ENCODE data around the gene VASH2.

Gene VASH2

DNA sequence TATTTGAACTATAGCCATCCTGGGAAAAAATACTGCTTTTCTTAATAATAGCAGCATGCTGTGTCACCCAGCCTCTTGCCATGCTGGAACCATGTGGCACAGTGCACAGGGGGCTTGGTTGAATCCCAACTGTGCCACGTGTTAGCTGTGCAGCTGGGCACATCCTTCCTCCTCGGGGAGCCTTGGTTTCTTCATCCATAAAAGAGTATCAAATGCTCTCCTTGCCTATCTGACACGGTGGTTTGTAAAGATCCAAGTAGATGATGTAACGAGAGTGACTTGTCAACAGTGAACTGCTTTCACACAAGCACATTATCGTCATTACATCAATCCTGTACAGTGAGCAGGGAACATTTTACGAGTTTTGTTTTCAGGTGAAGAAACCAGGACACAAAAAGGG is 24.4 kb downstream of the VASH2 start:
- Histone ChIP-seq H3K4me1 (ENCODE audit: control insufficient read depth in 2 of 2, insufficient read depth in 1 of 2, low read depth in 1 of 2, low read length in 2 of 2) (peaks cover 0 to 4% of the 10 kb centered on the region in 2 donors), H3K4ac (ENCODE audit: low read length) (no peak overlapping the region)

DNA sequence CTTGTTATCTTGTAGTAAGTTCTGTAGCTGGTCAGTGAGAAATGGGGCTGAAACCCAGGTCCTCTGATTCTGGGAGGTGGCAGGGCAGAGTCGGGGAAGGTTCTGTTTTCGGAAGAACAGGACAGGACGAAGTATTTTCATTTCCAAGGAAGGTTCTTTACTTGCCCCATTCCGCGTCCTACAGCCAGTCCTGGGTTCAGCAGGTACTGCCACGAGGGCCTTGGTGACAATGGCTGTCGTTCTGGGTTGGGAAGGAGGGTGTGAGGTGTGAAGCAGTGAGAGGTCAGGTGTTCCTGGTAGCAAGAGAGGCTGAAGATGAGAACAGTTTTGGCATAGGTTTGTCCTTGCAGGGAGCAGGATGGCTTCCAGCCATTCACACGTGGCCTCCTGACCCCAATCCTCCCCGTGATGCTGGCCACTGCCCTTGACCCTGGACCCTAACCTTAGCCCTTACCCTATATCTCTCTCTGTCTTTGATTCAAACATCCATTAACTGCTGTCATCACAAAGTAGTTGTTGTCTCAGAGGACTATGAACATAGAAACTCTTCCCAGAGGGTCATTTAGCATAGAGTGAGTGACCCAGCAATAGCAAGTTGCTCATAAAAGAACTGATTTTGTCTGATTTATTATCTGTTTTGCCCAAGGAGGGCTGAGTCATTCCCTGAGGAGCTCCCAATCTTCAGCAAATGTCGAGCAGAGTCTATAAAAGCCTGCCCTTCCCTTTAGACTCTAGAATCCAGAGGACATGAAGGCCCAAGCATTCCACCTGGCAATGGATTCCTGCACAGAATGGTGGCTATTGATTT is 25.0 kb downstream of the VASH2 start:
- no peak overlapping the region for H3K14ac ChIP-seq (ENCODE audit: low read length)
- no peak overlapping the region for H4K91ac ChIP-seq (ENCODE audit: low read depth, low read length, poor library complexity)
- no peak overlapping the region for H2BK15ac ChIP-seq (ENCODE audit: low read length)
- H3K79me1 ChIP-seq (ENCODE audit: low read depth, low read length), result no peaks in the 10 kb centered on the region
- H3K9me3 ChIP-seq (replicated peaks in 1 of 2; ENCODE audit: control insufficient read depth in 2 of 2, insufficient read depth in 1 of 2, low read depth in 1 of 2, low read length in 2 of 2), result no peaks in the 10 kb centered on the region
- H2BK12ac ChIP-seq (ENCODE audit: low read length), result no peak overlapping the region
- no peak overlapping the region for H3K4ac ChIP-seq (ENCODE audit: low read length)
- no peak overlapping the region for H2AFZ ChIP-seq (ENCODE audit: low read length)
- WGBS, 2 donors (ENCODE audit: extremely low coverage in 2 of 2, insufficient read length in 2 of 2, insufficient replicate concordance in 1 of 2), result no CpG with 5 or more reads among the region's 10 CpGs
- no peak for DNase-seq (ENCODE audit: low spot score)
- H2AK5ac ChIP-seq (ENCODE audit: low read depth, low read length), result no peak overlapping the region
- no peaks in the 10 kb centered on the region for H3K27me3 ChIP-seq (ENCODE audit: control insufficient read depth in 3 of 3, insufficient read depth in 3 of 3, low read depth in 1 of 3, low read length in 3 of 3)
- no peak overlapping the region for H3K4me2 ChIP-seq (ENCODE audit: insufficient read depth, low read length, poor library complexity, severe bottlenecking)
- H2BK5ac ChIP-seq (ENCODE audit: low read length), result no peak overlapping the region
- peaks cover 3 to 24% of the 10 kb centered on the region in 2 donors for H3K36me3 ChIP-seq (replicated peaks in 1 of 2; ENCODE audit: control insufficient read depth in 2 of 2, insufficient read depth in 2 of 2, low read length in 2 of 2)
- H3K4me3 ChIP-seq (ENCODE audit: low read length in 2 of 2), result no peak overlapping the region
- H4K8ac ChIP-seq (ENCODE audit: low read depth, low read length), result no peak overlapping the region
- no peak overlapping the region for H3K18ac ChIP-seq (ENCODE audit: low read length)
- no peak overlapping the region for H2BK120ac ChIP-seq (ENCODE audit: low read depth, low read length)
- peaks cover 4 to 10% of the 10 kb centered on the region in 2 donors for H3K4me1 ChIP-seq (ENCODE audit: control insufficient read depth in 2 of 2, insufficient read depth in 1 of 2, low read depth in 1 of 2, low read length in 2 of 2)
- no peak overlapping the region for H3K27ac ChIP-seq (replicated peaks; ENCODE audit: low read length)
- no peak overlapping the region for H3K9ac ChIP-seq (ENCODE audit: low read depth, low read length, poor library complexity)
- no peak overlapping the region for H3K23ac ChIP-seq (ENCODE audit: low read depth, low read length, poor library complexity)

More for the DNA sequence above, 24.4 kb downstream of the VASH2 start:
- Histone ChIP-seq H3K9me3 (replicated peaks in 1 of 2; ENCODE audit: control insufficient read depth in 2 of 2, insufficient read depth in 1 of 2, low read depth in 1 of 2, low read length in 2 of 2) (no peaks in the 10 kb centered on the region), H2BK120ac (ENCODE audit: low read depth, low read length) (no peak overlapping the region), H2BK5ac (ENCODE audit: low read length) (no peak overlapping the region), H3K79me1 (ENCODE audit: low read depth, low read length) (no peaks in the 10 kb centered on the region), H2AK5ac (ENCODE audit: low read depth, low read length) (no peak overlapping the region), H3K27ac (replicated peaks; ENCODE audit: low read length) (no peak overlapping the region), H3K4me3 (ENCODE audit: low read length in 2 of 2) (no peak overlapping the region), H4K91ac (ENCODE audit: low read depth, low read length, poor library complexity) (no peak overlapping the region), H2AFZ (ENCODE audit: low read length) (no peak overlapping the region), H3K18ac (ENCODE audit: low read length) (no peak overlapping the region), H3K4me2 (ENCODE audit: insufficient read depth, low read length, poor library complexity, severe bottlenecking) (no peak overlapping the region), H2BK12ac (ENCODE audit: low read length) (no peak overlapping the region), H3K14ac (ENCODE audit: low read length) (no peak overlapping the region), H3K27me3 (ENCODE audit: control insufficient read depth in 3 of 3, insufficient read depth in 3 of 3, low read depth in 1 of 3, low read length in 3 of 3) (no peaks in the 10 kb centered on the region), H3K36me3 (replicated peaks in 1 of 2; ENCODE audit: control insufficient read depth in 2 of 2, insufficient read depth in 2 of 2, low read length in 2 of 2) (peaks cover 3 to 24% of the 10 kb centered on the region in 2 donors), H2BK15ac (ENCODE audit: low read length) (no peak overlapping the region), H3K23ac (ENCODE audit: low read depth, low read length, poor library complexity) (no peak overlapping the region), H4K8ac (ENCODE audit: low read depth, low read length) (no peak overlapping the region), H3K9ac (ENCODE audit: low read depth, low read length, poor library complexity) (no peak overlapping the region)
- DNase-seq (ENCODE audit: low spot score), result no peak
- WGBS, 2 donors (ENCODE audit: extremely low coverage in 2 of 2, insufficient read length in 2 of 2, insufficient replicate concordance in 1 of 2), result no CpG with 5 or more reads among the region's 6 CpGs

DNA sequence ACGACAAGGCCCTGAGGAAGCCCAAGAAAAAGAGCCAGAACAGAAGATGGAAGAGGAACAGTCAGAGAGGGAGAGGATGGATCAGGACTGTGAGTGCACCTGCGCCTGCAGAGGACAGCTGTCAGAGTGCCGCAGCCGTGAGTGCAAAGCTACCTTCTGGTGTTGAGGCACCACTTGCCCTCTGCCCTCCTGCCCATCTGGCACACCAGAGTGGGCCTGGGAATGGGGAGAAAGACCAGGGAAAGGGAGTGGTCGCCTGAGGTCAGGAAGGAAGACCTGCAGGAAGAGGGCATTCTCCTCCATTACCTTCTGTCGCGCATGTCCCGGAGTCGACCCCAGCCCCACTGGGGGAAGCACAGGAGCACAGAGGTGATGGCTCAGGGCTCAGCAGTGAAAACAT is 26.2 kb downstream of the VASH2 start:
- Histone ChIP-seq H3K79me1 (ENCODE audit: low read depth, low read length) (no peaks in the 10 kb centered on the region), H3K4me1 (ENCODE audit: control insufficient read depth in 2 of 2, insufficient read depth in 1 of 2, low read depth in 1 of 2, low read length in 2 of 2) (peaks cover 9 to 17% of the 10 kb centered on the region in 2 donors), H4K91ac (ENCODE audit: low read depth, low read length, poor library complexity) (no peak overlapping the region), H3K14ac (ENCODE audit: low read length) (no peak overlapping the region), H3K4me2 (ENCODE audit: insufficient read depth, low read length, poor library complexity, severe bottlenecking) (no peak overlapping the region), H2BK120ac (ENCODE audit: low read depth, low read length) (no peak overlapping the region), H2BK12ac (ENCODE audit: low read length) (no peak overlapping the region), H3K4ac (ENCODE audit: low read length) (no peak overlapping the region), H3K9ac (ENCODE audit: low read depth, low read length, poor library complexity) (no peak overlapping the region), H2AK5ac (ENCODE audit: low read depth, low read length) (no peak overlapping the region), H3K23ac (ENCODE audit: low read depth, low read length, poor library complexity) (no peak overlapping the region), H2AFZ (ENCODE audit: low read length) (no peak overlapping the region), H2BK5ac (ENCODE audit: low read length) (no peak overlapping the region), H3K9me3 (replicated peaks in 1 of 2; ENCODE audit: control insufficient read depth in 2 of 2, insufficient read depth in 1 of 2, low read depth in 1 of 2, low read length in 2 of 2) (no peaks in the 10 kb centered on the region), H4K8ac (ENCODE audit: low read depth, low read length) (no peak overlapping the region), H3K4me3 (ENCODE audit: low read length in 2 of 2) (no peak overlapping the region), H3K18ac (ENCODE audit: low read length) (no peak overlapping the region), H3K36me3 (replicated peaks in 1 of 2; ENCODE audit: control insufficient read depth in 2 of 2, insufficient read depth in 2 of 2, low read length in 2 of 2) (peaks cover 3 to 24% of the 10 kb centered on the region in 2 donors), H3K27me3 (ENCODE audit: control insufficient read depth in 3 of 3, insufficient read depth in 3 of 3, low read depth in 1 of 3, low read length in 3 of 3) (no peaks in the 10 kb centered on the region), H3K27ac (replicated peaks; ENCODE audit: low read length) (no peak overlapping the region), H2BK15ac (ENCODE audit: low read length) (no peak overlapping the region)
- WGBS, 2 donors (ENCODE audit: extremely low coverage in 2 of 2, insufficient read length in 2 of 2, insufficient replicate concordance in 1 of 2), result no CpG with 5 or more reads among the region's 9 CpGs
- DNase-seq (ENCODE audit: low spot score), result no peak

DNA sequence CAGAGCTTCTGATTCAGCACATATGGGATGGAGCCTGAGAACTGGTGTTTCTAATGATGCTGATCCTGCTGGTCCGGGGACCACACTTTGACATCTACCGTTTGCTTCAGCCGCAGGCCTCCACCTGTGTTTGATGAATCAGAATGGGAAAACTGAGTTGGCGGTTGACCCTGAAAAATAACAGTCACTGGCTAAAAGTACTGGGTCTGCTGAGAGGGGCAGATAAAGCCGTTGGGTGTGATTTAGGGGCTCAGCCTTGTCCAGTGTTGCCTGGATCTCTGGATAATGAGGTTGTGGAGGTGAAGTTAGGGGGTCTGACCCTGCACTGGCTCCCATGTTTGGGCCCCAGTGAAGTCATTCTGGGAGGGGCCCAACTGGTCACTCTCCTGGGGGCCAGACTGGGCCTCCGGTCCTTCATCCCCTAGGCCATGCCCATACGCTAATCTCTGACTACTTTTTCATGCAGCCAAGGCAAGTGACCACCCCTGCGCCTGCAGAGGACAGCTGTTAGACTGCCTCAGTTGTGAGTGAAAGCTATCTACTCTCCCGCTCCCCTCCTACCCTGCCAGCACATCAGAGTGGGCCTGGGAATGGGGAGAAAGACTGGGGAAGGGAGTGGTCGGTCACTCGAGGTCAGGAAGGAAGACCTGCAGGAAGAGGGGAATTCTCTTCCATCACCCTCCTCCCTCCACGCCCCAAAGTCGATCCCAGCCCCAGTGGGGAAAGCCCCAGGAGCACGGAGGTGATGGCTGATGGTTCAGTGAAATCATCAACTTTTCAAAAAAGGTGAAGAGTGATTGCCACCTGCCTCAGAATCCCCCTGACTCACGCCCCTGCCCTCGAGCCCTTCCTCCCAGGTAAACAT is 27.7 kb downstream of the VASH2 start:
- Histone ChIP-seq H2BK15ac (ENCODE audit: low read length) (no peak overlapping the region), H3K9me3 (replicated peaks in 1 of 2; ENCODE audit: control insufficient read depth in 2 of 2, insufficient read depth in 1 of 2, low read depth in 1 of 2, low read length in 2 of 2) (no peaks in the 10 kb centered on the region), H4K91ac (ENCODE audit: low read depth, low read length, poor library complexity) (no peak overlapping the region), H2BK120ac (ENCODE audit: low read depth, low read length) (no peak overlapping the region), H3K18ac (ENCODE audit: low read length) (no peak overlapping the region), H2BK12ac (ENCODE audit: low read length) (no peak overlapping the region), H3K4me1 (ENCODE audit: control insufficient read depth in 2 of 2, insufficient read depth in 1 of 2, low read depth in 1 of 2, low read length in 2 of 2) (peaks cover 9 to 17% of the 10 kb centered on the region in 2 donors), H3K4me3 (ENCODE audit: low read length in 2 of 2) (no peak overlapping the region), H3K79me1 (ENCODE audit: low read depth, low read length) (no peaks in the 10 kb centered on the region), H3K9ac (ENCODE audit: low read depth, low read length, poor library complexity) (no peak overlapping the region), H3K4ac (ENCODE audit: low read length) (no peak overlapping the region), H2AFZ (ENCODE audit: low read length) (no peak overlapping the region), H3K27me3 (ENCODE audit: control insufficient read depth in 3 of 3, insufficient read depth in 3 of 3, low read depth in 1 of 3, low read length in 3 of 3) (no peaks in the 10 kb centered on the region), H2BK5ac (ENCODE audit: low read length) (no peak overlapping the region), H3K14ac (ENCODE audit: low read length) (no peak overlapping the region), H3K36me3 (replicated peaks in 1 of 2; ENCODE audit: control insufficient read depth in 2 of 2, insufficient read depth in 2 of 2, low read length in 2 of 2) (peaks cover 3 to 24% of the 10 kb centered on the region in 2 donors), H2AK5ac (ENCODE audit: low read depth, low read length) (no peak overlapping the region), H3K23ac (ENCODE audit: low read depth, low read length, poor library complexity) (no peak overlapping the region), H3K27ac (replicated peaks; ENCODE audit: low read length) (no peak overlapping the region), H4K8ac (ENCODE audit: low read depth, low read length) (no peak overlapping the region), H3K4me2 (ENCODE audit: insufficient read depth, low read length, poor library complexity, severe bottlenecking) (no peak overlapping the region)
- WGBS, 2 donors (ENCODE audit: extremely low coverage in 2 of 2, insufficient read length in 2 of 2, insufficient replicate concordance in 1 of 2), result no CpG with 5 or more reads among the region's 16 CpGs
- no peak for DNase-seq (ENCODE audit: low spot score)

Data from neuronal stem cell (in vitro differentiated cells).